ENCODE measurements around the gene TP53RK.

GRCh38 chr20:46665602-46666001 is 23.6 kb downstream of the TP53RK start:
- TF ChIP-seq CTCF (conservative IDR thresholded peaks at IDR 0.05; ENCODE audit: low read depth, low read length) (no peak), POLR2A (IDR thresholded peaks at IDR 0.05; ENCODE audit: low read depth, low read length) (no peak), MAFK (IDR thresholded peaks at IDR 0.05; ENCODE audit: low read depth, low read length) (no peak), CEBPB (IDR thresholded peaks at IDR 0.05; ENCODE audit: low read depth, low read length) (no peak), USF2 (IDR thresholded peaks at IDR 0.05; ENCODE audit: low read depth, low read length) (no peak)

Measured in IMR-90 (cell line).